Measurements from ENCODE around the gene GLE1. TPM values are rescaled to one million over a fixed set of nuclear protein-coding genes. Genes with fewer than 3 reads are reported as not detected.
"Not testable (repeated sequence)": the region's sequence is repeated elsewhere in the genome, so short reads cannot be mapped to it uniquely, and the experiment has no call there.

The GLE1 gene
- total RNA-seq, 1 experiment from 2014 or later = 27.0 TPM

DNA sequence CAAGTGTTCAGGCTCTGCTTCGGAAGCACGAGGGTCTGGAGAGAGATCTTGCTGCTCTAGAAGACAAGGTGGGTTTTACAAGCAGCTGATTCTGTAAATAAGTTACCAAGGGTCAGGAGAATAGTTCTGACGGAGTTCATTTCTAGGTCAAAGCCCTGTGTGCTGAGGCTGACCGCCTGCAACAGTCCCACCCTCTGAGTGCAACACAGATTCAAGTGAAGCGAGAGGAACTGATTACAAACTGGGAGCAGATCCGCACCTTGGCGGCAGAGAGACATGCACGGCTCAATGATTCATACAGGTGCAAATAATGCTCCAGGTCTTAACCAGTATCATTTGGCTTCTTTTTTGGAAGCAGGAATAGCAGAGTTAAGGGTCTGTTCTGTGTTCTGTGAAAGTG lies 72.7 kb downstream of the GLE1 start:
- no peak for DNase-seq
- Histone ChIP-seq H3K4me1 (ENCODE audit: insufficient read depth, low read length) (no peaks in the 10 kb centered on the region), H3K27me3 (ENCODE audit: low read length) (no peaks in the 10 kb centered on the region), H3K9me2 (replicated peaks; ENCODE audit: low read length) (no peaks in the 10 kb centered on the region), H3K27ac (ENCODE audit: low read length) (no peak overlapping the region), H3K4me3 (ENCODE audit: low read length) (no peak overlapping the region), H2AFZ (ENCODE audit: low read length) (no peak overlapping the region), H4K20me1 (ENCODE audit: low read length) (no peaks in the 10 kb centered on the region), H3K36me3 (ENCODE audit: low read depth, low read length) (peaks cover 78% of the 10 kb centered on the region), H3K79me2 (ENCODE audit: low read length) (no peaks in the 10 kb centered on the region), H3K4me2 (ENCODE audit: low read length) (no peak overlapping the region), H3F3A (ENCODE audit: low read length, unreplicated experiment) (no peaks in the 10 kb centered on the region), H3K9me3 (ENCODE audit: low read length) (no peaks in the 10 kb centered on the region), H3K9ac (ENCODE audit: low read length) (no peak overlapping the region)
- TF ChIP-seq EZH2phosphoT487 (IDR thresholded peaks at IDR 0.05; ENCODE audit: borderline replicate concordance, low read length) (no peak), EZH2 (IDR thresholded peaks at IDR 0.05; ENCODE audit: low read length, unreplicated experiment) (no peak)
- TF ChIP-seq, protein P1, sequence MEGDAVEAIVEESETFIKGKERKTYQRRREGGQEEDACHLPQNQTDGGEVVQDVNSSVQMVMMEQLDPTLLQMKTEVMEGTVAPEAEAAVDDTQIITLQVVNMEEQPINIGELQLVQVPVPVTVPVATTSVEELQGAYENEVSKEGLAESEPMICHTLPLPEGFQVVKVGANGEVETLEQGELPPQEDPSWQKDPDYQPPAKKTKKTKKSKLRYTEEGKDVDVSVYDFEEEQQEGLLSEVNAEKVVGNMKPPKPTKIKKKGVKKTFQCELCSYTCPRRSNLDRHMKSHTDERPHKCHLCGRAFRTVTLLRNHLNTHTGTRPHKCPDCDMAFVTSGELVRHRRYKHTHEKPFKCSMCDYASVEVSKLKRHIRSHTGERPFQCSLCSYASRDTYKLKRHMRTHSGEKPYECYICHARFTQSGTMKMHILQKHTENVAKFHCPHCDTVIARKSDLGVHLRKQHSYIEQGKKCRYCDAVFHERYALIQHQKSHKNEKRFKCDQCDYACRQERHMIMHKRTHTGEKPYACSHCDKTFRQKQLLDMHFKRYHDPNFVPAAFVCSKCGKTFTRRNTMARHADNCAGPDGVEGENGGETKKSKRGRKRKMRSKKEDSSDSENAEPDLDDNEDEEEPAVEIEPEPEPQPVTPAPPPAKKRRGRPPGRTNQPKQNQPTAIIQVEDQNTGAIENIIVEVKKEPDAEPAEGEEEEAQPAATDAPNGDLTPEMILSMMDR (conservative IDR thresholded peaks at IDR 0.05; ENCODE audit: low read depth, low read length) = no peak
- no peak for ATAC-seq
- POLR2A ChIA-PET (ENCODE audit: unreplicated experiment) = no interaction called here
- CTCF ChIA-PET = no interaction called here
- BruUV-seq (replicated peaks) = no TSS peak
- intact Hi-C loops (cut with micrococcal nuclease) = no loop called here

DNA sequence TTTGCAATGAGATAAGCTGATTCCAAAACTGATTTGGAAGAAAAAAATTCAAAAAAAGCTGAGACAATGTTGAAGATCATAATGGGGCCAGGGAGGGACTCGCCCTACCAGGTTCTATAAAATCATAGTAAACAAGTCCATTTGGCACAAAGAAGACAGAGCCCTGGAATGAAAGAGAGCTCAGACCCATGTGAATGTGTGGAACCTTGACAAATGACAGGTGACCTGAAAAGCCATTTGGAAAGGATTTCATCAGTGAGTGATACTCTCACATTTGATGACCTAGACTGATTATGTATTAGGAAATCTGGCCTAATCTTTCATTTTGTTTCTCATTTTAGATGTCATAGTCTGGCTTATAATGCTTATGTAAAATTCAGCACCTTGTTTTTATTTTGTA lies 74.7 kb downstream of the GLE1 start:
- H3K9me2 ChIP-seq (replicated peaks; ENCODE audit: low read length) = no peaks in the 10 kb centered on the region
- H4K20me1 ChIP-seq (ENCODE audit: low read length) = no peaks in the 10 kb centered on the region
- no peaks in the 10 kb centered on the region for H3K9me3 ChIP-seq (ENCODE audit: low read length)
- H3K9ac ChIP-seq (ENCODE audit: low read length) = no peak overlapping the region
- TF ChIP-seq, protein P1 (conservative IDR thresholded peaks at IDR 0.05; ENCODE audit: low read depth, low read length) = no peak
- TF ChIP-seq EZH2 (IDR thresholded peaks at IDR 0.05; ENCODE audit: low read length, unreplicated experiment) (no peak), EZH2phosphoT487 (IDR thresholded peaks at IDR 0.05; ENCODE audit: borderline replicate concordance, low read length) (no peak)
- H3F3A ChIP-seq (ENCODE audit: low read length, unreplicated experiment) = no peaks in the 10 kb centered on the region
- no peak for DNase-seq
- H3K4me2 ChIP-seq (ENCODE audit: low read length) = no peak overlapping the region
- H3K79me2 ChIP-seq (ENCODE audit: low read length) = no peaks in the 10 kb centered on the region
- H3K4me1 ChIP-seq (ENCODE audit: insufficient read depth, low read length) = no peaks in the 10 kb centered on the region
- POLR2A ChIA-PET (ENCODE audit: unreplicated experiment) = no interaction called here
- intact Hi-C loops (cut with micrococcal nuclease) = no loop called here
- BruUV-seq (replicated peaks) = no TSS peak
- no peak overlapping the region for H2AFZ ChIP-seq (ENCODE audit: low read length)
- CTCF ChIA-PET = no interaction called here
- ATAC-seq = no peak
- H3K27me3 ChIP-seq (ENCODE audit: low read length) = no peaks in the 10 kb centered on the region
- peaks cover 90% of the 10 kb centered on the region for H3K36me3 ChIP-seq (ENCODE audit: low read depth, low read length)
- no peak overlapping the region for H3K27ac ChIP-seq (ENCODE audit: low read length)
- H3K4me3 ChIP-seq (ENCODE audit: low read length) = no peak overlapping the region

DNA sequence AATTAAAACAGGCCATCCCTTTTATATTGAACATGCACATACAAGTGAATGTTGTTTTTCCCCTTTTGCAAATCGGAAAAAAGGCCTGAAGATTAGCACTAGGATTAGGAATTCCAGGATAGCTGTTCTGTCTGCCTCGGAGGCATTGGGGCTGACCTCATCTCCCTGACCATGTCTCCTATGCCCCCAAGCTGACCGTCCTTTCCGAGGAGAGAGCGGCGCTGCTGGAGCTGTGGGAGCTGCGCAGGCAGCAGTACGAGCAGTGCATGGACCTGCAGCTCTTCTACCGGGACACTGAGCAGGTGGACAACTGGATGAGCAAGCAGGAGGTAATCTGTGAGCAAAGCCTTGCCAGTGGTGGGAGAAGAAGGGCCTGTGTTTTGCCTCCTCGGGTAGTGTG lies 76.2 kb downstream of the GLE1 start:
- no TSS peak for BruUV-seq (replicated peaks)
- Histone ChIP-seq H3K4me3 (ENCODE audit: low read length) (no peak overlapping the region), H3K4me1 (ENCODE audit: insufficient read depth, low read length) (no peaks in the 10 kb centered on the region), H3K36me3 (ENCODE audit: low read depth, low read length) (peaks cover 80% of the 10 kb centered on the region), H3K9me2 (replicated peaks; ENCODE audit: low read length) (no peaks in the 10 kb centered on the region), H3K4me2 (ENCODE audit: low read length) (no peak overlapping the region), H3K9ac (ENCODE audit: low read length) (no peak overlapping the region), H3K27me3 (ENCODE audit: low read length) (no peaks in the 10 kb centered on the region), H3K9me3 (ENCODE audit: low read length) (no peaks in the 10 kb centered on the region), H3F3A (ENCODE audit: low read length, unreplicated experiment) (no peaks in the 10 kb centered on the region), H3K79me2 (ENCODE audit: low read length) (no peaks in the 10 kb centered on the region), H4K20me1 (ENCODE audit: low read length) (no peaks in the 10 kb centered on the region), H3K27ac (ENCODE audit: low read length) (no peak overlapping the region), H2AFZ (ENCODE audit: low read length) (no peak overlapping the region)
- DNase-seq = no peak
- intact Hi-C loops (cut with micrococcal nuclease) = no loop called here
- ChIA-PET CTCF (no interaction called here), POLR2A (ENCODE audit: unreplicated experiment) (no interaction called here)
- no peak for TF ChIP-seq EZH2phosphoT487 (IDR thresholded peaks at IDR 0.05; ENCODE audit: borderline replicate concordance, low read length)
- no peak for TF ChIP-seq EZH2 (IDR thresholded peaks at IDR 0.05; ENCODE audit: low read length, unreplicated experiment)
- TF ChIP-seq, protein P1 (conservative IDR thresholded peaks at IDR 0.05; ENCODE audit: low read depth, low read length) = no peak
- ATAC-seq = no peak

DNA sequence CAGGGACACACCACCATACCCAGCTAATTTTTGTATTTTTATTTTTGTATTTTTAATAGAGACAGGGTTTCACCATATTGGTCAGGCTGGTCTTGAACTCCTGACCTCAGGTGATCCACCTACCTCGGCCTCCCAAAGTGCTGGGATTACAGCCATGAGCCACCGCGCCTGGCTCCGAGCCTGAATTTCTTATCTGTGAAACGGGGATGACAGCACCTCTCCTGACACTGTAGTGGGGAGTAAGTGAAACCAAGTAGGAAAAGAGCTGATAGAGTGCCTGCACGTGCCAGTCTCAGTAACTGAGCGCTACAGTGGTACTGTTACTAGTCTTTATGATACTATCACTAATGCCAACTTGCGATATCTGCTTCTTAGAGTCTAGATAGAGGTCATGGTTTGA lies 80.6 kb downstream of the GLE1 start:
- intact Hi-C loops (cut with micrococcal nuclease); H3K9me3 ChIP-seq (ENCODE audit: low read length); H3K9me2 ChIP-seq (replicated peaks; ENCODE audit: low read length); H4K20me1 ChIP-seq (ENCODE audit: low read length); H3K9ac ChIP-seq (ENCODE audit: low read length); BruUV-seq (replicated peaks); H2AFZ ChIP-seq (ENCODE audit: low read length); H3K4me1 ChIP-seq (ENCODE audit: insufficient read depth, low read length); H3K4me2 ChIP-seq (ENCODE audit: low read length); H3K4me3 ChIP-seq (ENCODE audit: low read length); H3F3A ChIP-seq (ENCODE audit: low read length, unreplicated experiment); POLR2A ChIA-PET (ENCODE audit: unreplicated experiment); H3K27ac ChIP-seq (ENCODE audit: low read length); CTCF ChIA-PET; DNase-seq; H3K27me3 ChIP-seq (ENCODE audit: low read length); H3K79me2 ChIP-seq (ENCODE audit: low read length); ATAC-seq: not testable (repeated sequence)
- H3K36me3 ChIP-seq (ENCODE audit: low read depth, low read length) = peaks cover 54% of the 10 kb centered on the region

GRCh38 chr9:128586934-128587333 lies 82.4 kb downstream of the GLE1 start:
- H3K4me1 ChIP-seq (ENCODE audit: insufficient read depth, low read length); H3K4me3 ChIP-seq (ENCODE audit: low read length); BruUV-seq (replicated peaks); H3K9me3 ChIP-seq (ENCODE audit: low read length); H3K9ac ChIP-seq (ENCODE audit: low read length); intact Hi-C loops (cut with micrococcal nuclease); H3K9me2 ChIP-seq (replicated peaks; ENCODE audit: low read length); H3K27ac ChIP-seq (ENCODE audit: low read length); H3K27me3 ChIP-seq (ENCODE audit: low read length); CTCF ChIA-PET; H3F3A ChIP-seq (ENCODE audit: low read length, unreplicated experiment); POLR2A ChIA-PET (ENCODE audit: unreplicated experiment); H4K20me1 ChIP-seq (ENCODE audit: low read length); ATAC-seq; H3K79me2 ChIP-seq (ENCODE audit: low read length); H2AFZ ChIP-seq (ENCODE audit: low read length); H3K4me2 ChIP-seq (ENCODE audit: low read length); DNase-seq: not testable (repeated sequence)
- peaks cover 43% of the 10 kb centered on the region for H3K36me3 ChIP-seq (ENCODE audit: low read depth, low read length)
